BLaER1 (cell line): Measurements from ENCODE around the gene PDE7B.

Source experiments
- H3K27ac ChIP-seq: shearing (Covaris generic); formaldehyde crosslinking; 2 replicates; pipeline ENCODE4 v1.8.1; 2022
- H3K27me3 ChIP-seq: shearing (Covaris generic); formaldehyde crosslinking; 2 replicates; pipeline ENCODE4 v1.8.1; 2022
- H3K36me3 ChIP-seq: shearing (Covaris generic); formaldehyde crosslinking; 2 replicates; pipeline ENCODE4 v1.8.1; 2022
- H3K4me1 ChIP-seq: shearing (Covaris generic); formaldehyde crosslinking; 2 replicates; pipeline ENCODE4 v1.8.1; 2022
- H3K4me2 ChIP-seq: shearing (Covaris generic); formaldehyde crosslinking; 2 replicates; pipeline ENCODE4 v1.8.1; 2022
- H3K4me3 ChIP-seq: shearing (Covaris generic); formaldehyde crosslinking; 2 replicates; pipeline ENCODE4 v1.8.1; 2022
- H3K9ac ChIP-seq: shearing (Covaris generic); formaldehyde crosslinking; 2 replicates; pipeline ENCODE4 v1.8.1; 2022
- H3K9me3 ChIP-seq: shearing (Covaris generic); formaldehyde crosslinking; 2 replicates; pipeline ENCODE4 v1.8.1; 2022
- H4K20me1 ChIP-seq: shearing (Covaris generic); formaldehyde crosslinking; 2 replicates; pipeline ENCODE4 v1.8.1; 2022
- Cebpa-rat ChIP-seq: shearing (Covaris generic); IDR thresholded peaks from 2 replicates; pipeline ENCODE4 v1.8.1; 2022

PDE7B gene

GRCh38 chr6:135866445-135867123 is 15.1 kb downstream of the PDE7B start:
- TF ChIP-seq Cebpa-rat: no peak
- no peaks in the 10 kb centered on the region for H4K20me1 ChIP-seq
- H3K4me1 ChIP-seq: no peaks in the 10 kb centered on the region
- no peaks in the 10 kb centered on the region for H3K9me3 ChIP-seq
- no peak overlapping the region for H3K27ac ChIP-seq
- H3K36me3 ChIP-seq: no peaks in the 10 kb centered on the region
- H3K27me3 ChIP-seq: no peaks in the 10 kb centered on the region
- H3K4me3 ChIP-seq: no peak overlapping the region
- H3K9ac ChIP-seq: no peak overlapping the region
- H3K4me2 ChIP-seq: no peak overlapping the region

GRCh38 chr6:135867332-135867731 is 15.8 kb downstream of the PDE7B start:
- Histone ChIP-seq H3K27ac (no peak overlapping the region), H3K4me1 (no peaks in the 10 kb centered on the region), H3K27me3 (no peaks in the 10 kb centered on the region), H3K4me3 (no peak overlapping the region), H4K20me1 (no peaks in the 10 kb centered on the region), H3K9ac (no peak overlapping the region), H3K4me2 (no peak overlapping the region), H3K9me3 (no peaks in the 10 kb centered on the region), H3K36me3 (no peaks in the 10 kb centered on the region)
- no peak for TF ChIP-seq Cebpa-rat

- Histone ChIP-seq H3K36me3 (no peaks in the 10 kb centered on the region), H3K9ac (no peak overlapping the region), H3K27me3 (no peaks in the 10 kb centered on the region), H4K20me1 (no peaks in the 10 kb centered on the region), H3K9me3 (no peaks in the 10 kb centered on the region), H3K27ac (no peak overlapping the region), H3K4me1 (no peaks in the 10 kb centered on the region), H3K4me2 (no peak overlapping the region), H3K4me3 (no peak overlapping the region)
- TF ChIP-seq Cebpa-rat: no peak
These were observed 18.4 kb downstream of the PDE7B start for GRCh38 chr6:135869857-135870256.

GRCh38 chr6:135870722-135871121 is 19.2 kb downstream of the PDE7B start:
- Histone ChIP-seq H3K4me3 (no peak overlapping the region), H3K4me1 (peaks cover under 1% of the 10 kb centered on the region; the same call in 1 of the 2 replicates), H3K27ac (no peak overlapping the region), H3K9me3 (no peaks in the 10 kb centered on the region), H3K27me3 (no peaks in the 10 kb centered on the region), H3K4me2 (no peak overlapping the region), H4K20me1 (no peaks in the 10 kb centered on the region), H3K9ac (no peak overlapping the region), H3K36me3 (no peaks in the 10 kb centered on the region)
- TF ChIP-seq Cebpa-rat: no peak

GRCh38 chr6:135871296-135871695 is 19.8 kb downstream of the PDE7B start:
- no peak overlapping the region for H3K4me2 ChIP-seq
- H3K9ac ChIP-seq: no peak overlapping the region
- no peaks in the 10 kb centered on the region for H4K20me1 ChIP-seq
- no peak for TF ChIP-seq Cebpa-rat
- H3K4me3 ChIP-seq: no peak overlapping the region
- H3K36me3 ChIP-seq: no peaks in the 10 kb centered on the region
- no peaks in the 10 kb centered on the region for H3K27me3 ChIP-seq
- H3K9me3 ChIP-seq: no peaks in the 10 kb centered on the region
- H3K27ac ChIP-seq: no peak overlapping the region
- H3K4me1 ChIP-seq: peaks cover 4% of the 10 kb centered on the region; the same call in 1 of the 2 replicates

- Histone ChIP-seq H4K20me1 (no peaks in the 10 kb centered on the region), H3K36me3 (no peaks in the 10 kb centered on the region), H3K27me3 (no peaks in the 10 kb centered on the region), H3K27ac (no peak overlapping the region), H3K4me2 (no peak overlapping the region), H3K9me3 (no peaks in the 10 kb centered on the region), H3K9ac (no peak overlapping the region), H3K4me1 (peaks cover 4% of the 10 kb centered on the region; the same call in 1 of the 2 replicates), H3K4me3 (no peak overlapping the region)
- TF ChIP-seq Cebpa-rat: no peak
These were observed 20.4 kb downstream of the PDE7B start for GRCh38 chr6:135871878-135872277.

- H3K4me2 ChIP-seq: 0 out of 2 replicates have a peak overlapping the region, but pooled peaks have one; percentile 19
- peaks cover 18% of the 10 kb centered on the region for H3K4me1 ChIP-seq
- no peaks in the 10 kb centered on the region for H3K27me3 ChIP-seq
- no peaks in the 10 kb centered on the region for H4K20me1 ChIP-seq
- no peak for TF ChIP-seq Cebpa-rat
- H3K27ac ChIP-seq: no peak overlapping the region
- no peaks in the 10 kb centered on the region for H3K9me3 ChIP-seq
- H3K4me3 ChIP-seq: no peak overlapping the region
- H3K9ac ChIP-seq: no peak overlapping the region
- no peaks in the 10 kb centered on the region for H3K36me3 ChIP-seq
These were observed 23.9 kb downstream of the PDE7B start for GRCh38 chr6:135875446-135875845.

- no peaks in the 10 kb centered on the region for H3K9me3 ChIP-seq
- H3K36me3 ChIP-seq: no peaks in the 10 kb centered on the region
- H3K4me1 ChIP-seq: peaks cover 24% of the 10 kb centered on the region
- H3K27me3 ChIP-seq: no peaks in the 10 kb centered on the region
- 0 out of 2 replicates have a peak overlapping the region, but pooled peaks have one; percentile 19 for H3K4me2 ChIP-seq
- no peak overlapping the region for H3K9ac ChIP-seq
- no peaks in the 10 kb centered on the region for H4K20me1 ChIP-seq
- no peak overlapping the region for H3K4me3 ChIP-seq
- no peak overlapping the region for H3K27ac ChIP-seq
- no peak for TF ChIP-seq Cebpa-rat
These were observed 24.6 kb downstream of the PDE7B start for GRCh38 chr6:135876058-135876457.

GRCh38 chr6:135877666-135878065 is 26.2 kb downstream of the PDE7B start:
- Histone ChIP-seq H3K9ac (no peak overlapping the region), H3K9me3 (no peaks in the 10 kb centered on the region), H3K36me3 (no peaks in the 10 kb centered on the region), H3K27me3 (no peaks in the 10 kb centered on the region), H3K4me1 (peaks cover 28% of the 10 kb centered on the region), H4K20me1 (no peaks in the 10 kb centered on the region), H3K4me3 (no peak overlapping the region), H3K4me2 (no peak overlapping the region), H3K27ac (no peak overlapping the region)
- no peak for TF ChIP-seq Cebpa-rat

- H3K9me3 ChIP-seq: no peaks in the 10 kb centered on the region
- H3K4me1 ChIP-seq: peaks cover 28% of the 10 kb centered on the region
- peak overlapping the region; percentile 53; the same call in 1 of the 2 replicates for H3K4me3 ChIP-seq
- peak overlapping the region; percentile 84 for H3K4me2 ChIP-seq
- TF ChIP-seq Cebpa-rat: no peak
- H3K36me3 ChIP-seq: no peaks in the 10 kb centered on the region
- H3K27ac ChIP-seq: peak overlapping the region; percentile 67
- H3K27me3 ChIP-seq: no peaks in the 10 kb centered on the region
- H4K20me1 ChIP-seq: no peaks in the 10 kb centered on the region
- peak overlapping the region; percentile 56 for H3K9ac ChIP-seq
These were observed 28.8 kb downstream of the PDE7B start for GRCh38 chr6:135880066-135880972.
